ENCODE data around the gene C17orf50.

- TF ChIP-seq GATA3 (IDR thresholded peaks at IDR 0.05; ENCODE audit: low read depth, low read length) (no peak), GATA2 (IDR thresholded peaks at IDR 0.05; ENCODE audit: low read depth, low read length) (no peak)
Observed at GRCh38 chr17:35731239-35731916, 29.3 kb upstream of the C17orf50 start, which contains the start of gene RASL10B.

All from SH-SY5Y (cell line).